HepG2 (cell line): Measurements from ENCODE around the gene PIAS3. TPM values are rescaled to one million over a fixed set of nuclear protein-coding genes. Genes with fewer than 3 reads are reported as not detected.

ENCODE experiments used
- ATAC-seq: fragments of 200-7000 bp; cut with Tn5 transposase; 3 replicates; pipeline ENCODE4 v1.9.1; 2020; ENCODE audit warnings: mild to moderate bottlenecking, moderate library complexity
- BruUV-seq: library from RNA; stranded (reverse); fragments of 400-500 nt; replicated peaks from 2 replicates; lab custom pipeline; 2021; lab: Mats Ljungman, UMichigan
- CTCF ChIA-PET: fragments of 300-600 bp; formaldehyde crosslinking; extraction: SDS; loops from one replicate; lab custom pipeline; 2021; ENCODE audit warnings: low total read pairs, inconsistent platforms, low intra/inter-chr PET ratio; lab: Yijun Ruan, JAX
- POLR2A ChIA-PET: fragments of 350-600 bp; sonication (Branson Sonifier 250); formaldehyde crosslinking; loops from one replicate; lab custom pipeline; 2020; ENCODE audit warnings: antibody characterized with exemption, inconsistent platforms; lab: Yijun Ruan, JAX
- DNase-seq: peaks from one replicate; pipeline ENCODE4 v3.0.0-alpha.2; 2015; ENCODE audit warnings: low spot score
- FAIRE-seq: peaks from 3 replicates; lab custom pipeline; 2011; peaks lifted over from hg19 to GRCh38; lab: Jason Lieb, UNC
- H2AFZ ChIP-seq: one replicate; pipeline ENCODE4 v1.6.1; 2011; ENCODE audit warnings: low read length, inconsistent platforms
- H3K27ac ChIP-seq: fragments of 300-600 bp; 3 replicates; pipeline ENCODE4 v1.8.0; 2011; ENCODE audit warnings: mixed run types, mild to moderate bottlenecking, mixed read lengths, low read length, inconsistent platforms; ENCODE audit not compliant: insufficient read depth; ENCODE audit errors: extremely low read length
- H3K27me3 ChIP-seq, 2 experiments: fragments of 200-600 bp in 1 of 2; 2 replicates in 1 of 2; 3 replicates in 1 of 2; pipeline versions ENCODE4 v1.6.0 to v1.8.0; 2011; ENCODE audit warnings: low read length in 2 of 2, mild to moderate bottlenecking in 2 of 2, moderate library complexity in 2 of 2, inconsistent platforms in 1 of 2; ENCODE audit not compliant: insufficient read depth in 2 of 2, control insufficient read depth in 1 of 2
- H3K36me3 ChIP-seq, 2 experiments: fragments of 200-600 bp in 1 of 2; replicated peaks in 1 of 2; 2 replicates in 1 of 2; 3 replicates in 1 of 2; pipeline versions ENCODE4 v1.5.1 to v1.8.0; 2011; ENCODE audit warnings: low read length in 2 of 2, inconsistent platforms in 1 of 2; ENCODE audit not compliant: insufficient read depth in 2 of 2, control insufficient read depth in 1 of 2
- H3K4me1 ChIP-seq: 2 replicates; pipeline ENCODE4 v1.5.1; 2012; ENCODE audit warnings: low read length, inconsistent platforms; ENCODE audit not compliant: insufficient read depth
- H3K4me2 ChIP-seq: 2 replicates; pipeline ENCODE4 v1.6.0; 2011; ENCODE audit warnings: low read depth, low read length, inconsistent platforms
- H3K4me3 ChIP-seq, 3 experiments: fragments of 200-600 bp in 1 of 3; sonication (generic), shearing (Covaris generic) in 1 of 3; replicated peaks in 1 of 3; 2 replicates each; pipeline ENCODE4 v1.5.1; 2011 to 2016; ENCODE audit warnings: low read length in 3 of 3, inconsistent platforms in 2 of 3, low read depth in 2 of 3, mild to moderate bottlenecking in 2 of 3, control low read depth in 1 of 3, mixed read lengths in 1 of 3; ENCODE audit not compliant: insufficient read depth in 1 of 3
- H3K79me2 ChIP-seq: one replicate; pipeline ENCODE4 v1.6.1; 2011; ENCODE audit warnings: low read length, inconsistent platforms; ENCODE audit not compliant: insufficient read depth
- H3K9ac ChIP-seq: 2 replicates; pipeline ENCODE4 v1.6.0; 2011; ENCODE audit warnings: mild to moderate bottlenecking, low read depth, low read length, inconsistent platforms; ENCODE audit not compliant: insufficient read depth
- H3K9me3 ChIP-seq: 2 replicates; pipeline ENCODE4 v1.5.1; 2012; ENCODE audit warnings: mild to moderate bottlenecking, low read length
- H4K20me1 ChIP-seq: 2 replicates; pipeline ENCODE4 v1.6.0; 2011; ENCODE audit warnings: inconsistent platforms, mild to moderate bottlenecking, low read length, moderate library complexity; ENCODE audit not compliant: insufficient read depth
- ARNTL ChIP-seq: sonication (generic); formaldehyde crosslinking; IDR thresholded peaks from 2 replicates; pipeline ENCODE4 v1.4.0; 2020; ENCODE audit warnings: mild to moderate bottlenecking, missing genetic modification reagents
- CBX1 ChIP-seq: IDR thresholded peaks from one replicate; pipeline ENCODE4 v1.6.1; 2016; ENCODE audit warnings: antibody characterized with exemption, low read depth
- CREB1 ChIP-seq, 2 experiments: fragments of 450-650 bp in 1 of 2; IDR thresholded peaks; 2 replicates each; pipeline ENCODE4 v1.6.1; 2016 to 2017; ENCODE audit warnings: control low read depth in 1 of 2, mild to moderate bottlenecking in 1 of 2, missing compliant biosample characterization in 1 of 2, missing genetic modification characterization in 1 of 2
- FOXJ3 ChIP-seq: sonication (generic); formaldehyde crosslinking; IDR thresholded peaks from 2 replicates; pipeline ENCODE4 v1.4.0; 2020; ENCODE audit warnings: missing genetic modification reagents, mild to moderate bottlenecking, borderline replicate concordance
- HDAC1 ChIP-seq: sonication (generic); formaldehyde crosslinking; IDR thresholded peaks from 2 replicates; pipeline ENCODE4 v1.5.1; 2020; ENCODE audit warnings: mild to moderate bottlenecking, missing genetic modification reagents
- HOXD1 ChIP-seq: sonication (generic); formaldehyde crosslinking; IDR thresholded peaks from 2 replicates; pipeline ENCODE4 v1.5.0; 2020; ENCODE audit warnings: missing genetic modification reagents
- KLF15 ChIP-seq: sonication (generic); formaldehyde crosslinking; IDR thresholded peaks from 2 replicates; pipeline ENCODE4 v1.8.1; 2023; ENCODE audit warnings: borderline replicate concordance, mild to moderate bottlenecking, inconsistent platforms, missing genetic modification reagents, mixed read lengths
- MBNL3 ChIP-seq: fragments of 250-450 bp; sonication (Bioruptor Pico); conservative IDR thresholded peaks from 2 replicates; pipeline ENCODE4 v1.8.0; 2022; ENCODE audit warnings: mild to moderate bottlenecking, inconsistent platforms
- PHF21A ChIP-seq: sonication (generic); formaldehyde crosslinking; IDR thresholded peaks from 2 replicates; pipeline ENCODE4 v1.5.0; 2020; ENCODE audit warnings: mild to moderate bottlenecking, missing genetic modification reagents
- RFX1 ChIP-seq: fragments of 450-650 bp; IDR thresholded peaks from 2 replicates; pipeline ENCODE4 v1.6.1; 2017
- TBX3 ChIP-seq: fragments of 450-650 bp; IDR thresholded peaks from 2 replicates; pipeline ENCODE4 v1.6.1; 2017; ENCODE audit warnings: antibody characterized with exemption, mild to moderate bottlenecking, inconsistent platforms, borderline replicate concordance
- ZFYVE20 ChIP-seq: sonication (generic); formaldehyde crosslinking; IDR thresholded peaks from 2 replicates; pipeline ENCODE4 v1.8.0; 2023; ENCODE audit warnings: low read depth, mild to moderate bottlenecking, moderate library complexity, missing genetic modification reagents, borderline replicate concordance
- ZKSCAN8 ChIP-seq: IDR thresholded peaks from 2 replicates; pipeline ENCODE4 v1.6.1; 2016; ENCODE audit warnings: borderline replicate concordance, missing genetic modification reagents, missing compliant biosample characterization
- ZNF205 ChIP-seq: IDR thresholded peaks from 2 replicates; pipeline ENCODE4 v1.6.1; 2018; ENCODE audit warnings: missing biosample characterization, missing genetic modification reagents
- ZNF558 ChIP-seq: sonication (generic); formaldehyde crosslinking; IDR thresholded peaks from 2 replicates; pipeline ENCODE4 v1.9.0; 2022; ENCODE audit warnings: mild to moderate bottlenecking, missing genetic modification reagents, borderline replicate concordance
- ZNF607 ChIP-seq: sonication (generic); formaldehyde crosslinking; IDR thresholded peaks from 2 replicates; pipeline ENCODE4 v1.5.1; 2020; ENCODE audit warnings: missing genetic modification reagents, mild to moderate bottlenecking, borderline replicate concordance
- ZNF776 ChIP-seq: sonication (generic); formaldehyde crosslinking; IDR thresholded peaks from 2 replicates; pipeline ENCODE4 v1.4.0; 2020; ENCODE audit warnings: mild to moderate bottlenecking, missing genetic modification reagents
- ZNF782 ChIP-seq: sonication (generic); formaldehyde crosslinking; IDR thresholded peaks from 2 replicates; pipeline ENCODE4 v1.4.0; 2020; ENCODE audit warnings: missing genetic modification reagents, mild to moderate bottlenecking, borderline replicate concordance
- WGBS: methylation state at CpG from one replicate; pipeline ENCODE4 v1.1.6; 2017; ENCODE audit warnings: low lambda C conversion rate; 5-methylcytosine and 5-hydroxymethylcytosine counted together
- in situ Hi-C: cut with HindIII; loops from 2 replicates; pipeline ENCODE4 v1.10.0; 2017; ENCODE audit warnings: low pct_unique_long_range_greater_than_20kb; ENCODE audit not compliant: extremely low pct_ligation_motif_present
- intact Hi-C: fragments of 100-400 bp; cut with micrococcal nuclease; formaldehyde crosslinking; loops from one replicate; pipeline ENCODE4 v1.10.0; 2022; ENCODE audit not compliant: unreplicated experiment
- polyA plus RNA-seq, 8 experiments: library from polyadenylated mRNA; depleted of rRNA in 3 of 8; stranded (reverse) in 7 of 8; unstranded in 1 of 8; fragments of >200 nt; fragmentation: Illumina TruSeq in 4 of 8; extraction: Trizol in 4 of 8; gene quantifications; 2 replicates each; pipeline versions ENCODE4 v1.2.1 to v1.2.3, GENCODE V29; 2011 to 2016; ENCODE audit warnings: low read depth in 4 of 8, missing spikeins in 1 of 8, mixed read lengths in 1 of 8; ENCODE audit not compliant: insufficient read depth in 1 of 8
- total RNA-seq, 5 experiments: library from RNA; depleted of rRNA; stranded (reverse); fragments of >200 nt; fragmentation: Illumina TruSeq; extraction: Trizol; gene quantifications; 2 replicates each; pipeline ENCODE4 v1.2.3, GENCODE V29; 2016; ENCODE audit warnings: low read depth in 1 of 5
- TF ChIP-seq, protein P1 (sequence below): sonication (generic); formaldehyde crosslinking; IDR thresholded peaks from 2 replicates; pipeline ENCODE4 v1.4.0; 2020; ENCODE audit warnings: mild to moderate bottlenecking, missing genetic modification reagents
- TF ChIP-seq, protein P2 (sequence below): sonication (generic); formaldehyde crosslinking; IDR thresholded peaks from 2 replicates; pipeline ENCODE4 v1.8.0; 2023; ENCODE audit warnings: mild to moderate bottlenecking, missing genetic modification reagents
- TF ChIP-seq, protein P3 (sequence below): sonication (generic); formaldehyde crosslinking; IDR thresholded peaks from 2 replicates; pipeline ENCODE4 v1.8.1; 2023; ENCODE audit warnings: missing genetic modification reagents, inconsistent platforms, borderline replicate concordance

The PIAS3 gene
- total and polyA plus RNA-seq, 2 of the 13 experiments (the other 11 are each of a cell fraction or from before 2014, with no cell fraction given): 3.7 to 8.0 TPM

DNA sequence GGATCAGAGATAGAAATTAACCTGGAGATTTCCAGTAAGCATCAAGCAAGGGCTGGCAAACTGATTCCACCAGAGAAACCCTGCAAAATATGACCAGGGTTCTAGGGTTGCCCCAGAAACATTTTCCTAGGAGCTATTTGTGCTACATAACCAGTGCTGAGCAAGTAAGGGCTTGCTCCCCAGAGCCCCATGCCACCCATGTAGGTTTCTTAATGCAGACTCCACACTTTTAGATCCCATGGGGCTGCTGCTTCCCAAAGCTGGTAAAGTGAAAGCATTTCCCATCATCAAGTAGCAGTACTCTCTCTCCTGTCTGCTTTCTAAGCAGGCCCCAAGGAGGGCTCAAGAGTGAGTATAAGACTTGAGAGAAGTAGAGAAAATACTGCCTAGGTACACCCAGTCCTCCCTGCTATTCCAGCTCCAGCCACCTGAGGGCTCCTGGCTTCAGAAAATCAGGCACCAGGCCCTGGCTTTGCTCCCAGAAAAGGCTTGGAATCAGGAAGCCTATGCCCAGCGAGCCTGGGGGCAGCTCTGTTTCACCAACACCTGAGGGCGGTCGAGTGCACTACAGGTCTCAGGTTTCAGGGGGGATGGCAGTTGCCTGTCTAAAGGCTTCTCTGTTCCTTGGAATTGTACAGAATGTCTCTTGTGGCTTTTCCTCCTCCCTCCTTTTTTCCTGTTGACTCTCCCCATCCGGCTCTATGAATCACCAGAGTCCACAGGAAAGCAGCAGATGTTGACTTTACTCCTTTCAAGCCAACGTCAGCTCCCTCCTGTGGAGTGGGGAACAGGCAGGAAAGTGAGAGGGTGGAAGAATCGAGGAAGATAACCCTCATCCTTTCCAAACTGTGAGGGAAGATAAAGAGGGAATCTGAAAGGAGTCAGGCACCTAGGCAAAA lies 33.0 kb upstream of the PIAS3 start:
- POLR2A ChIA-PET: interaction anchor here (0.6 to 2.9 kb wide), 18 partner anchors 11 to 161 kb away, joined by 3 to 29 read pairs (median 4); partner anchors contain the start of genes ANKRD34A, ITGA10, NUDT17 and PEX11B
- intact Hi-C loops (loop anchor here (1.0 to 5.0 kb wide), 6 partner anchors 18 to 121 kb away; partner anchors contain the start of genes ITGA10, LIX1L, PIAS3 and RBM8A), in situ Hi-C loops (no loop called here)
- Histone ChIP-seq H3K27me3 (no peaks in the 10 kb centered on the region), H4K20me1 (no peaks in the 10 kb centered on the region), H2AFZ (peak overlapping the region; percentile 57), H3K79me2 (no peaks in the 10 kb centered on the region), H3K36me3 (no peaks in the 10 kb centered on the region), H3K9me3 (no peaks in the 10 kb centered on the region), H3K27ac (peak overlapping the region; percentile 63), H3K4me2 (peak overlapping the region; percentile 71), H3K4me3 (peak overlapping the region in 1 of 3 experiments; percentile 21; a peak in 2 of 6 replicates), H3K4me1 (peaks cover 81% of the 10 kb centered on the region), H3K9ac (peak overlapping the region; percentile 47)
- no TSS peak for BruUV-seq
- CTCF ChIA-PET: interaction anchor here (0.9 to 3.3 kb wide), 8 partner anchors 9 to 121 kb away, joined by 3 to 93 read pairs (median 7); partner anchors contain the start of genes ITGA10, RBM8A and TXNIP
- 2% methylated on average over 6 of the region's 6 CpGs for WGBS
- FAIRE-seq (peak; percentile 93), ATAC-seq (peak; percentile 94), DNase-seq (peak; percentile 99)
- TF ChIP-seq ZNF782 (CRISPR knock-in tag) (no peak), HDAC1 (peak; percentile 86), ARNTL (CRISPR knock-in tag) (no peak), CREB1 (IDR thresholded peaks at IDR 0.05) (no peak), CREB1 (CRISPR knock-in tag; IDR thresholded peaks at IDR 0.05) (peak; percentile 80), ZNF205 (CRISPR knock-in tag) (no peak), ZFYVE20 (CRISPR knock-in tag) (no peak), ZNF776 (CRISPR knock-in tag) (no peak), RFX1 (no peak), ZNF607 (CRISPR knock-in tag) (peak; percentile 50; the same call in 1 of the 2 replicates), ZNF558 (no peak), TBX3 (no peak), FOXJ3 (peak; percentile 76; the same call in 1 of the 2 replicates), CBX1 (no peak), HOXD1 (CRISPR knock-in tag) (no peak), PHF21A (CRISPR knock-in tag) (peak; percentile 86), KLF15 (CRISPR knock-in tag) (no peak), ZKSCAN8 (CRISPR knock-in tag) (peak; percentile 87; the same call in 1 of the 2 replicates), MBNL3 (CRISPR knock-in tag) (no peak)
- TF ChIP-seq, protein P1, sequence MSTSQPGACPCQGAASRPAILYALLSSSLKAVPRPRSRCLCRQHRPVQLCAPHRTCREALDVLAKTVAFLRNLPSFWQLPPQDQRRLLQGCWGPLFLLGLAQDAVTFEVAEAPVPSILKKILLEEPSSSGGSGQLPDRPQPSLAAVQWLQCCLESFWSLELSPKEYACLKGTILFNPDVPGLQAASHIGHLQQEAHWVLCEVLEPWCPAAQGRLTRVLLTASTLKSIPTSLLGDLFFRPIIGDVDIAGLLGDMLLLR (CRISPR knock-in tag): no peak
- TF ChIP-seq, protein P2, sequence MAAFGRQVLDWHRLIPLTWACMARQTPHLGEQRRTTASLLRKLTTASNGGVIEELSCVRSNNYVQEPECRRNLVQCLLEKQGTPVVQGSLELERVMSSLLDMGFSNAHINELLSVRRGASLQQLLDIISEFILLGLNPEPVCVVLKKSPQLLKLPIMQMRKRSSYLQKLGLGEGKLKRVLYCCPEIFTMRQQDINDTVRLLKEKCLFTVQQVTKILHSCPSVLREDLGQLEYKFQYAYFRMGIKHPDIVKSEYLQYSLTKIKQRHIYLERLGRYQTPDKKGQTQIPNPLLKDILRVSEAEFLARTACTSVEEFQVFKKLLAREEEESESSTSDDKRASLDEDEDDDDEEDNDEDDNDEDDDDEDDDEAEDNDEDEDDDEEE: 0 out of 2 replicates have a peak, but pooled peaks have one; percentile 30
- TF ChIP-seq, protein P3, sequence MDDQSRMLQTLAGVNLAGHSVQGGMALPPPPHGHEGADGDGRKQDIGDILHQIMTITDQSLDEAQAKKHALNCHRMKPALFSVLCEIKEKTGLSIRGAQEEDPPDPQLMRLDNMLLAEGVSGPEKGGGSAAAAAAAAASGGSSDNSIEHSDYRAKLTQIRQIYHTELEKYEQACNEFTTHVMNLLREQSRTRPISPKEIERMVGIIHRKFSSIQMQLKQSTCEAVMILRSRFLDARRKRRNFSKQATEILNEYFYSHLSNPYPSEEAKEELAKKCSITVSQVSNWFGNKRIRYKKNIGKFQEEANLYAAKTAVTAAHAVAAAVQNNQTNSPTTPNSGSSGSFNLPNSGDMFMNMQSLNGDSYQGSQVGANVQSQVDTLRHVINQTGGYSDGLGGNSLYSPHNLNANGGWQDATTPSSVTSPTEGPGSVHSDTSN (CRISPR knock-in tag): no peak
